Loucy (cell line): ENCODE measurements around the gene KBTBD8.

ENCODE experiments used
- H2AFZ ChIP-seq: fragments of 200-600 bp; sonication (generic); 2 replicates; pipeline ENCODE4 v1.6.0; 2016; ENCODE audit warnings: antibody characterized with exemption, mild to moderate bottlenecking, low read length, moderate library complexity
- H3F3A ChIP-seq: fragments of 200-600 bp; 2 replicates; pipeline ENCODE4 v1.6.0; 2016; ENCODE audit warnings: antibody characterized with exemption, low read depth, mild to moderate bottlenecking
- H3K27me3 ChIP-seq: fragments of 200-600 bp; sonication (generic); 2 replicates; pipeline ENCODE4 v1.6.1; 2014; ENCODE audit warnings: low read length, mild to moderate bottlenecking; ENCODE audit not compliant: insufficient read depth, poor library complexity, severe bottlenecking
- H3K36me3 ChIP-seq: fragments of 200-600 bp; sonication (generic); 2 replicates; pipeline ENCODE4 v1.6.1; 2016; ENCODE audit warnings: low read length; ENCODE audit not compliant: insufficient read depth
- H3K4me1 ChIP-seq: fragments of 200-600 bp; sonication (generic); 2 replicates; pipeline ENCODE4 v1.5.1; 2014; ENCODE audit warnings: low read length, mild to moderate bottlenecking; ENCODE audit not compliant: insufficient read depth, poor library complexity, severe bottlenecking
- H3K4me2 ChIP-seq: fragments of 200-600 bp; sonication (generic); 2 replicates; pipeline ENCODE4 v1.6.0; 2014; ENCODE audit warnings: antibody characterized with exemption, low read length, low read depth, mild to moderate bottlenecking; ENCODE audit not compliant: poor library complexity, severe bottlenecking
- H3K4me3 ChIP-seq: fragments of 200-600 bp; sonication (generic); 2 replicates; pipeline ENCODE4 v1.5.1; 2014; ENCODE audit warnings: low read length, mild to moderate bottlenecking, mixed read lengths; ENCODE audit not compliant: poor library complexity, severe bottlenecking
- H3K79me2 ChIP-seq: fragments of 200-600 bp; sonication (generic); 2 replicates; pipeline ENCODE4 v1.6.1; 2014; ENCODE audit warnings: low read length; ENCODE audit not compliant: insufficient read depth
- H3K9ac ChIP-seq: fragments of 200-600 bp; sonication (generic); 2 replicates; pipeline ENCODE4 v1.6.0; 2014; ENCODE audit warnings: mild to moderate bottlenecking, low read depth, low read length, moderate library complexity; ENCODE audit not compliant: poor library complexity, severe bottlenecking
- H3K9me2 ChIP-seq: fragments of 200-600 bp; sonication (generic); replicated peaks from 2 replicates; pipeline ENCODE4 v1.6.1; 2016; ENCODE audit warnings: low read depth, low read length, mixed read lengths
- H3K9me3 ChIP-seq: fragments of 200-600 bp; sonication (generic); 2 replicates; pipeline ENCODE4 v1.6.1; 2014; ENCODE audit warnings: mild to moderate bottlenecking, antibody characterized with exemption, low read length, low read depth; ENCODE audit not compliant: insufficient read depth
- H4K20me1 ChIP-seq: fragments of 200-600 bp; sonication (generic); 2 replicates; pipeline ENCODE4 v1.6.0; 2014; ENCODE audit warnings: antibody characterized with exemption, low read length, mild to moderate bottlenecking; ENCODE audit not compliant: insufficient read depth, poor library complexity, severe bottlenecking
- EZH2phosphoT487 ChIP-seq: fragments of 200-600 bp; IDR thresholded peaks from 2 replicates; pipeline ENCODE4 v1.6.1; 2018; ENCODE audit warnings: antibody characterized with exemption, mild to moderate bottlenecking, moderate library complexity, borderline replicate concordance
- TF ChIP-seq, protein P1 (sequence below): fragments of 200-600 bp; sonication (generic); conservative IDR thresholded peaks from 2 replicates; pipeline ENCODE4 v1.5.1; 2014; ENCODE audit warnings: mild to moderate bottlenecking, antibody characterized with exemption, low read length

The KBTBD8 gene

DNA sequence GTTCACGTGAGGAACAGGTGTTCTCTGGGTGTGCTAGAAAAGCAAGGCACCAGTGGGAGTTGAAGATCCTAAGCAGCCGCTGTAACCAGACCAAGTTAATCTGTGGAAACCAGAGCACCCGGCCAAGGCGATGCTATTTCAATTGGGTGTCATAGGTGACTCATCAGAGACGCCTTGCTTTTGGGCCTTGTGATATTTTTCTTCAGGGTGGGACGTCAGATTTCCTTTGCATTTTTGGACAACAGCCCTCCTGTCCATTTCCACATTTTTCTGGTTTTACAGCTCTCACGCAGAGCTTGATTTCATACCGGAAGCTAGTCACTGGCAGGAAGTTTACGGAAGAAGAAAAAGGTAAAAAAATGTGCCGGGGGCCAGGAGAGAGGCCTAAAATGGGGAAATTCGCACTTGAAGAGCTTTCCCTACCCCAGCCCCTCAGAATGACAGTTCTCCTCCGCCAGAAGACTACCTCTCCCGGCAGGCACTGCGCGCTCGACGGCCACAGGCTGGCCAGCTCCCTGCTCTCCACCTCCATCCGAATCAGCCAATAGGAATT lies 471 bp upstream of the KBTBD8 start:
- H2AFZ ChIP-seq, result peak overlapping the region; percentile 96
- H3K9me2 ChIP-seq, result no peaks in the 10 kb centered on the region
- peaks cover 27% of the 10 kb centered on the region for H3K4me1 ChIP-seq
- H3K27me3 ChIP-seq, result peaks cover 23% of the 10 kb centered on the region
- TF ChIP-seq, protein P1, sequence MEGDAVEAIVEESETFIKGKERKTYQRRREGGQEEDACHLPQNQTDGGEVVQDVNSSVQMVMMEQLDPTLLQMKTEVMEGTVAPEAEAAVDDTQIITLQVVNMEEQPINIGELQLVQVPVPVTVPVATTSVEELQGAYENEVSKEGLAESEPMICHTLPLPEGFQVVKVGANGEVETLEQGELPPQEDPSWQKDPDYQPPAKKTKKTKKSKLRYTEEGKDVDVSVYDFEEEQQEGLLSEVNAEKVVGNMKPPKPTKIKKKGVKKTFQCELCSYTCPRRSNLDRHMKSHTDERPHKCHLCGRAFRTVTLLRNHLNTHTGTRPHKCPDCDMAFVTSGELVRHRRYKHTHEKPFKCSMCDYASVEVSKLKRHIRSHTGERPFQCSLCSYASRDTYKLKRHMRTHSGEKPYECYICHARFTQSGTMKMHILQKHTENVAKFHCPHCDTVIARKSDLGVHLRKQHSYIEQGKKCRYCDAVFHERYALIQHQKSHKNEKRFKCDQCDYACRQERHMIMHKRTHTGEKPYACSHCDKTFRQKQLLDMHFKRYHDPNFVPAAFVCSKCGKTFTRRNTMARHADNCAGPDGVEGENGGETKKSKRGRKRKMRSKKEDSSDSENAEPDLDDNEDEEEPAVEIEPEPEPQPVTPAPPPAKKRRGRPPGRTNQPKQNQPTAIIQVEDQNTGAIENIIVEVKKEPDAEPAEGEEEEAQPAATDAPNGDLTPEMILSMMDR, result no peak
- no peak for TF ChIP-seq EZH2phosphoT487
- H3F3A ChIP-seq, result no peaks in the 10 kb centered on the region
- H3K4me3 ChIP-seq, result peak overlapping the region; percentile 79
- H4K20me1 ChIP-seq, result no peaks in the 10 kb centered on the region
- H3K9me3 ChIP-seq, result no peaks in the 10 kb centered on the region
- no peak overlapping the region for H3K9ac ChIP-seq
- peak overlapping the region; percentile 75 for H3K4me2 ChIP-seq
- no peaks in the 10 kb centered on the region for H3K36me3 ChIP-seq
- H3K79me2 ChIP-seq, result peaks cover 7% of the 10 kb centered on the region; the same call in 1 of the 2 replicates

DNA sequence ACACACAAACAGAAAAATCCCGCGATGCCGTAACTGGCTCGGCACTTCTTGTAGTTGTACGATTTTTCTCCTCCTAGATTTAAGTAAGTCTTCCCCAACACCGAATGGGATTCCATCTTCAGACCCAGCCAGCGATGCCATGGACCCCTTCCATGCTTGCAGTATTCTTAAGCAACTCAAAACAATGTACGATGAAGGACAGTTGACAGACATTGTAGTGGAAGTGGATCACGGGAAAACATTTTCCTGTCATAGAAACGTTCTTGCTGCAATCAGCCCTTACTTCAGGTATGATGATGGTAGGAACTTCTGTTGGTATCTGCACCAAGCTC lies 763 bp downstream of the KBTBD8 start:
- H3K9me3 ChIP-seq, result no peaks in the 10 kb centered on the region
- TF ChIP-seq, protein P1, result no peak
- no peak for TF ChIP-seq EZH2phosphoT487
- H2AFZ ChIP-seq, result peak overlapping the region; percentile 90
- H3K9me2 ChIP-seq, result no peaks in the 10 kb centered on the region
- peaks cover 7% of the 10 kb centered on the region; the same call in 1 of the 2 replicates for H3K79me2 ChIP-seq
- no peaks in the 10 kb centered on the region for H4K20me1 ChIP-seq
- peak overlapping the region; percentile 51 for H3K9ac ChIP-seq
- H3K27me3 ChIP-seq, result peaks cover 11% of the 10 kb centered on the region
- H3K4me2 ChIP-seq, result peak overlapping the region; percentile 79
- H3K36me3 ChIP-seq, result no peaks in the 10 kb centered on the region
- peak overlapping the region; percentile 79 for H3K4me3 ChIP-seq
- H3F3A ChIP-seq, result no peaks in the 10 kb centered on the region
- H3K4me1 ChIP-seq, result peaks cover 35% of the 10 kb centered on the region

DNA sequence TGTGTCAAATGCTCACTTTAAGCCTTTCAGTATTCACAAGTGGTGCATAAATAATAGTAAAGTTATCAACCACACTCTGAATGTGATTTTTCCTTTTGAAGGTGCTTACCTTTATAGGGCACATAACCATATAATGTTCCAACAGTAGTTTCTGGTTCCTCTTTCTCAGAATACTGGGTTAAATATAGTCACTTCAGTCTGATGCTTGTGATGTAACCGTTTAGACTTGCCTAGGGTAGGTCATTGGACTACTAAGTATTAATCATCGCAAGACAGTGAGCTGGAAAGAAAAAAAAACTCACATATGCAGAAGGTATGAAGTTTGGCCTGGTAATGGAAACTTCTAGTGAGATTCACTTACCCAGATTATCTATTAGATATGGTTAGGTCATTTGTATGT lies 1.9 kb downstream of the KBTBD8 start:
- Histone ChIP-seq H3K79me2 (peaks cover 13% of the 10 kb centered on the region; the same call in 1 of the 2 replicates), H3K27me3 (no peaks in the 10 kb centered on the region), H3F3A (no peaks in the 10 kb centered on the region), H3K9ac (no peak overlapping the region), H4K20me1 (no peaks in the 10 kb centered on the region), H3K9me3 (no peaks in the 10 kb centered on the region), H3K4me1 (peaks cover 47% of the 10 kb centered on the region), H2AFZ (no peak overlapping the region), H3K4me2 (peak overlapping the region; percentile 79), H3K36me3 (no peaks in the 10 kb centered on the region; the same call in 1 of the 2 replicates), H3K4me3 (peak overlapping the region; percentile 79), H3K9me2 (no peaks in the 10 kb centered on the region)
- TF ChIP-seq EZH2phosphoT487, result no peak
- TF ChIP-seq, protein P1, result no peak
